ENCODE data around the gene ZNF280B. TPM values are rescaled to one million over a fixed set of nuclear protein-coding genes. Genes with fewer than 3 reads are reported as not detected.

ZNF280B gene
- total RNA-seq, 1 experiment from 2014 or later, result 5.5 TPM

- Histone ChIP-seq H3K9me2 (ENCODE audit: insufficient read depth) (no peaks in the 10 kb centered on the region), H3K4me1 (ENCODE audit: control insufficient read depth in 1 of 2, insufficient read depth in 2 of 2, low read length in 2 of 2) (peaks cover 0 to 11% of the 10 kb centered on the region in 2 experiments; a peak in 2 of 4 replicates), H4K20me1 (ENCODE audit: insufficient read depth) (no peaks in the 10 kb centered on the region), H3K36me3 (ENCODE audit: control insufficient read depth in 1 of 2, insufficient read depth in 2 of 2, low read length in 2 of 2) (0 out of 4 replicates have a peak, but pooled peaks cover 0 to 3% of the 10 kb centered on the region in 2 experiments), H3K27me3 (ENCODE audit: insufficient read depth, low read length) (no peaks in the 10 kb centered on the region), H3K79me2 (ENCODE audit: insufficient read depth, low read length) (no peaks in the 10 kb centered on the region), H3K9ac (ENCODE audit: low read length) (no peak overlapping the region), H3K27ac (ENCODE audit: low read depth, low read length) (no peak overlapping the region), H2AFZ (ENCODE audit: low read depth, low read length, poor library complexity, severe bottlenecking) (no peak overlapping the region), H3K9me3 (ENCODE audit: control insufficient read depth in 1 of 2, insufficient read depth in 1 of 2, low read depth in 1 of 2, low read length in 2 of 2) (no peaks in the 10 kb centered on the region), H3K4me2 (ENCODE audit: low read length) (no peak overlapping the region), H3K4me3 (replicated peaks in 1 of 2; ENCODE audit: low read depth in 1 of 2, low read length in 2 of 2) (no peak overlapping the region)
- intact Hi-C loops (cut with micrococcal nuclease), result no loop called here
- CTCF ChIA-PET, result interaction anchor here (0.6 to 1.2 kb wide), 3 partner anchors 22 to 75 kb away, joined by 3 to 4 read pairs (median 3); partner anchors contain the start of gene ZNF280B
- POLR2A ChIA-PET, result no interaction called here
- ATAC-seq (no peak), DNase-seq (ENCODE audit: low read depth, low spot score) (no peak)
- RAD21 ChIA-PET (ENCODE audit: low non-redundant PET in 1 of 2, low total read pairs in 2 of 2, uncharacterized antibody in 2 of 2, unreplicated experiment in 2 of 2), result no interaction called here
- no peak for TF ChIP-seq POLR2AphosphoS5 (IDR thresholded peaks at IDR 0.05; ENCODE audit: low read depth, low read length)
- TF ChIP-seq JUND (IDR thresholded peaks at IDR 0.05), result no peak
- no peak for TF ChIP-seq ZBTB33 (IDR thresholded peaks at IDR 0.05; ENCODE audit: extremely low read depth, insufficient replicate concordance, low read length)
- no peak for TF ChIP-seq YY1 (IDR thresholded peaks at IDR 0.05; ENCODE audit: extremely low read depth, insufficient replicate concordance, low read depth, low read length)
- TF ChIP-seq, protein P1, sequence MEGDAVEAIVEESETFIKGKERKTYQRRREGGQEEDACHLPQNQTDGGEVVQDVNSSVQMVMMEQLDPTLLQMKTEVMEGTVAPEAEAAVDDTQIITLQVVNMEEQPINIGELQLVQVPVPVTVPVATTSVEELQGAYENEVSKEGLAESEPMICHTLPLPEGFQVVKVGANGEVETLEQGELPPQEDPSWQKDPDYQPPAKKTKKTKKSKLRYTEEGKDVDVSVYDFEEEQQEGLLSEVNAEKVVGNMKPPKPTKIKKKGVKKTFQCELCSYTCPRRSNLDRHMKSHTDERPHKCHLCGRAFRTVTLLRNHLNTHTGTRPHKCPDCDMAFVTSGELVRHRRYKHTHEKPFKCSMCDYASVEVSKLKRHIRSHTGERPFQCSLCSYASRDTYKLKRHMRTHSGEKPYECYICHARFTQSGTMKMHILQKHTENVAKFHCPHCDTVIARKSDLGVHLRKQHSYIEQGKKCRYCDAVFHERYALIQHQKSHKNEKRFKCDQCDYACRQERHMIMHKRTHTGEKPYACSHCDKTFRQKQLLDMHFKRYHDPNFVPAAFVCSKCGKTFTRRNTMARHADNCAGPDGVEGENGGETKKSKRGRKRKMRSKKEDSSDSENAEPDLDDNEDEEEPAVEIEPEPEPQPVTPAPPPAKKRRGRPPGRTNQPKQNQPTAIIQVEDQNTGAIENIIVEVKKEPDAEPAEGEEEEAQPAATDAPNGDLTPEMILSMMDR (IDR thresholded peaks at IDR 0.05 in 2 of 3, conservative IDR thresholded peaks at IDR 0.05 in 1 of 3; ENCODE audit: borderline replicate concordance in 1 of 3, insufficient read depth in 1 of 3, low read depth in 2 of 3, low read length in 2 of 3), result no peak
- no peak for TF ChIP-seq EGR1 (IDR thresholded peaks at IDR 0.05; ENCODE audit: low read depth)
- no peak for TF ChIP-seq CBX3 (IDR thresholded peaks at IDR 0.05; ENCODE audit: low read depth)
- no peak for TF ChIP-seq SRF (IDR thresholded peaks at IDR 0.05; ENCODE audit: low read depth)
- TF ChIP-seq, protein P2, sequence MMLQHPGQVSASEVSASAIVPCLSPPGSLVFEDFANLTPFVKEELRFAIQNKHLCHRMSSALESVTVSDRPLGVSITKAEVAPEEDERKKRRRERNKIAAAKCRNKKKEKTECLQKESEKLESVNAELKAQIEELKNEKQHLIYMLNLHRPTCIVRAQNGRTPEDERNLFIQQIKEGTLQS (IDR thresholded peaks at IDR 0.05), result no peak
- TF ChIP-seq, protein P3, sequence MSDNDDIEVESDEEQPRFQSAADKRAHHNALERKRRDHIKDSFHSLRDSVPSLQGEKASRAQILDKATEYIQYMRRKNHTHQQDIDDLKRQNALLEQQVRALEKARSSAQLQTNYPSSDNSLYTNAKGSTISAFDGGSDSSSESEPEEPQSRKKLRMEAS (IDR thresholded peaks at IDR 0.05), result no peak
- no TSS peak for BruUV-seq (replicated peaks)
Measured at GRCh38 chr22:22554587-22555284, 46.2 kb upstream of the ZNF280B start.

All from HCT116 (cell line).